ENCODE results near the gene TEX13D. TPM values are rescaled to one million over a fixed set of nuclear protein-coding genes. Genes with fewer than 3 reads are reported as not detected.

The TEX13D gene
- total RNA-seq, 4 donors from 2014 or later, result not detected

DNA sequence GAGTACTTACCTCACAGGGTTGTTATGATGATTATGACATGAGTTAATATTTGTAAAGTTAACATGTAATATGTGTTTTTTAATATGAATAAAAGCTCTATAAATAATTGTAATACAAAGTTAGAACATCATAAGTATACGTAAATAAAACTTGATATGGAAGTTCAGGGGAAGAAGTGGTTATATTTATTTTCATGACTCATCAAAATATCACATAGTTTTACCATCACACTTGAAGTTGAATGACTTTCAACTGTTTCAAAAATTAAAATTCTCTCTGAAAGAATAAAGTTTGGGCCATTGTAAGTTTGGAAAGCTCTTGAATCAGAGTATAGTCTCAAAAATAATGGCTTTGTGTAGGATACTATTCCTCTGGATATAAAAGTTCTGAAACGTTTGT is 22.2 kb downstream of the TEX13D start:
- WGBS, result 57% methylated on average over 2 of the region's 2 CpGs
- H3K36me3 ChIP-seq, result no peaks in the 10 kb centered on the region
- H3K27me3 ChIP-seq, result no peaks in the 10 kb centered on the region
- no peak for DNase-seq (ENCODE audit: low spot score in 2 of 2)
- H3K27ac ChIP-seq, result no peak overlapping the region
- no peaks in the 10 kb centered on the region for H3K9me3 ChIP-seq
- no peak overlapping the region for H3K4me3 ChIP-seq
- no peaks in the 10 kb centered on the region for H3K4me1 ChIP-seq
- TF ChIP-seq POLR2A (IDR thresholded peaks at IDR 0.05) (no peak), EP300 (IDR thresholded peaks at IDR 0.05) (no peak), POLR2AphosphoS5 (IDR thresholded peaks at IDR 0.05) (no peak), CTCF (IDR thresholded peaks at IDR 0.05) (no peak)

- no peaks in the 10 kb centered on the region for H3K4me1 ChIP-seq
- no peak overlapping the region for H3K4me3 ChIP-seq
- TF ChIP-seq POLR2A (IDR thresholded peaks at IDR 0.05) (no peak), CTCF (IDR thresholded peaks at IDR 0.05) (no peak), EP300 (IDR thresholded peaks at IDR 0.05) (no peak), POLR2AphosphoS5 (IDR thresholded peaks at IDR 0.05) (no peak)
- no peak for DNase-seq (ENCODE audit: low spot score in 2 of 2)
- no peaks in the 10 kb centered on the region for H3K27me3 ChIP-seq
- no peaks in the 10 kb centered on the region for H3K36me3 ChIP-seq
- no peak overlapping the region for H3K27ac ChIP-seq
- H3K9me3 ChIP-seq, result no peaks in the 10 kb centered on the region
- 54% methylated on average over 3 of the region's 3 CpGs for WGBS
Observed at GRCh38 chrX:124358800-124359383, 26.4 kb downstream of the TEX13D start.

GRCh38 chrX:124362072-124362471 is 29.6 kb downstream of the TEX13D start:
- Histone ChIP-seq H3K4me3 (no peak overlapping the region), H3K27me3 (no peaks in the 10 kb centered on the region), H3K36me3 (no peaks in the 10 kb centered on the region), H3K4me1 (no peaks in the 10 kb centered on the region), H3K9me3 (no peaks in the 10 kb centered on the region), H3K27ac (no peak overlapping the region)
- WGBS, result 54% methylated on average over 2 of the region's 2 CpGs
- TF ChIP-seq POLR2AphosphoS5 (IDR thresholded peaks at IDR 0.05), result no peak
- no peak for TF ChIP-seq CTCF (IDR thresholded peaks at IDR 0.05)
- TF ChIP-seq POLR2A (IDR thresholded peaks at IDR 0.05), result no peak
- no peak for TF ChIP-seq EP300 (IDR thresholded peaks at IDR 0.05)
- DNase-seq (ENCODE audit: low spot score in 2 of 2), result no peak

GRCh38 chrX:124362761-124363160 is 30.3 kb downstream of the TEX13D start:
- no peaks in the 10 kb centered on the region for H3K36me3 ChIP-seq
- no peaks in the 10 kb centered on the region for H3K4me1 ChIP-seq
- 52% methylated on average over 1 of the region's 1 CpG for WGBS
- H3K27ac ChIP-seq, result no peak overlapping the region
- no peak for DNase-seq (ENCODE audit: low spot score in 2 of 2)
- no peaks in the 10 kb centered on the region for H3K9me3 ChIP-seq
- H3K4me3 ChIP-seq, result no peak overlapping the region
- H3K27me3 ChIP-seq, result no peaks in the 10 kb centered on the region
- TF ChIP-seq POLR2A (IDR thresholded peaks at IDR 0.05) (no peak), CTCF (IDR thresholded peaks at IDR 0.05) (no peak), POLR2AphosphoS5 (IDR thresholded peaks at IDR 0.05) (no peak), EP300 (IDR thresholded peaks at IDR 0.05) (no peak)

DNA sequence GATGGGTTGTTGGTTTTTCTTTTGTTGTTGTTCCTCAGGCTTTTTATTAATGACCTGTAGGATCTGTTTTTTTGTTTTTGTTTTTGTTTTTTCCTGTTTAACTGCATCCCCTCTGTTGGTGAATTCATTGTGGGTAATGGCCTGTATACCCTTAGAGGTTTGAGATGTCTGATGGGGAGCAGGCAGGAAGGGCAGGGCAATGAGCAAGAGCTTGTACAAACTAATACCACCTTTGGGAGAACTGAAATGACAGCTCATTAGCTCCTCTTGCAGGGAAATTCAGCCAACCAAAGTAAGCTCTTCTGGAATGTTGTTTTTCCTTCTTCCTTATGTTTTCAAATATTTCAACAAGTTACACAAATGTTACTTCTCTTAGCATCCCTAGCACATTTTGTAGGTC is 37.3 kb downstream of the TEX13D start:
- H3K4me3 ChIP-seq, result no peak overlapping the region
- no peaks in the 10 kb centered on the region for H3K27me3 ChIP-seq
- no peaks in the 10 kb centered on the region for H3K36me3 ChIP-seq
- H3K9me3 ChIP-seq, result no peaks in the 10 kb centered on the region
- no peak overlapping the region for H3K27ac ChIP-seq
- DNase-seq (ENCODE audit: low spot score in 2 of 2), result no peak
- no peak for TF ChIP-seq POLR2A (IDR thresholded peaks at IDR 0.05)
- H3K4me1 ChIP-seq, result no peaks in the 10 kb centered on the region

DNA sequence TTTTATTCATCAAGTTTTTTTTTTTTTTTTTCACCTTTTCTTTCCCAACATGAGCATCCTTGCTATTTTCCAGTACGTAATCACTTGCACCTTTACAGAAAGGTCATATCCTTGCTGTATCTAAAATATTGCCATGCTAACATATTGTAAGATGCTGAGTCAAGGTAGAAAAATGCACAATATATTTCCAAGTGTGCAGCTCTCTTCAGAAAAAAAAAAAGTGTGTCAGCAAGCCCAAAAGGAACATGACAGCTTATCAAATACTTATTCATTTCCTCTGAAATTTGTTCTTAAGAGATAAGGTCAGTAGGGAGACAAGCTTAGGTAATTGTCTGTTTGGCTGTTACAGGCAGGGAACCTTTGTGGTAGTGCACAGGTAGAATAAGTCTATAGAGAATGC is 40.9 kb downstream of the TEX13D start:
- TF ChIP-seq EP300 (IDR thresholded peaks at IDR 0.05) (no peak), CTCF (IDR thresholded peaks at IDR 0.05) (no peak)
- Histone ChIP-seq H3K36me3 (no peaks in the 10 kb centered on the region), H3K9me3 (no peaks in the 10 kb centered on the region), H3K27me3 (no peaks in the 10 kb centered on the region), H3K4me1 (no peaks in the 10 kb centered on the region), H3K27ac (no peak overlapping the region), H3K4me3 (no peak overlapping the region)
- no peak for DNase-seq (ENCODE audit: low spot score in 2 of 2)
- whole genome bisulfite sequencing, result 76% methylated on average over 1 of the region's 1 CpG

Data from suprapubic skin (tissue), 4 donors.